ENCODE results near the gene TTC7B.

GRCh38 chr14:90535556-90536090, 280.6 kb downstream of the TTC7B start:
- TF ChIP-seq, protein P1, sequence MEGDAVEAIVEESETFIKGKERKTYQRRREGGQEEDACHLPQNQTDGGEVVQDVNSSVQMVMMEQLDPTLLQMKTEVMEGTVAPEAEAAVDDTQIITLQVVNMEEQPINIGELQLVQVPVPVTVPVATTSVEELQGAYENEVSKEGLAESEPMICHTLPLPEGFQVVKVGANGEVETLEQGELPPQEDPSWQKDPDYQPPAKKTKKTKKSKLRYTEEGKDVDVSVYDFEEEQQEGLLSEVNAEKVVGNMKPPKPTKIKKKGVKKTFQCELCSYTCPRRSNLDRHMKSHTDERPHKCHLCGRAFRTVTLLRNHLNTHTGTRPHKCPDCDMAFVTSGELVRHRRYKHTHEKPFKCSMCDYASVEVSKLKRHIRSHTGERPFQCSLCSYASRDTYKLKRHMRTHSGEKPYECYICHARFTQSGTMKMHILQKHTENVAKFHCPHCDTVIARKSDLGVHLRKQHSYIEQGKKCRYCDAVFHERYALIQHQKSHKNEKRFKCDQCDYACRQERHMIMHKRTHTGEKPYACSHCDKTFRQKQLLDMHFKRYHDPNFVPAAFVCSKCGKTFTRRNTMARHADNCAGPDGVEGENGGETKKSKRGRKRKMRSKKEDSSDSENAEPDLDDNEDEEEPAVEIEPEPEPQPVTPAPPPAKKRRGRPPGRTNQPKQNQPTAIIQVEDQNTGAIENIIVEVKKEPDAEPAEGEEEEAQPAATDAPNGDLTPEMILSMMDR (conservative IDR thresholded peaks at IDR 0.05 in 1 of 2, IDR thresholded peaks at IDR 0.05 in 1 of 2; ENCODE audit: low read depth in 1 of 2, low read length in 2 of 2): no peak
- no peak for TF ChIP-seq EZH2 (IDR thresholded peaks at IDR 0.05; ENCODE audit: low read length, missing control alignments)

All from fibroblast of lung (primary cell).